Mesendoderm (in vitro differentiated cells): ENCODE results near the gene MSANTD3.

Source experiments
- DNase-seq: peaks from one replicate; pipeline ENCODE4 v3.0.0; 2013
- H2AK5ac ChIP-seq: 2 replicates; pipeline ENCODE4 v1.6.1; 2013; ENCODE audit warnings: low read length, inconsistent platforms
- H2BK120ac ChIP-seq: 2 replicates; pipeline ENCODE4 v1.6.1; 2013; ENCODE audit warnings: low read depth, mild to moderate bottlenecking, low read length, moderate library complexity, mixed read lengths
- H2BK15ac ChIP-seq: replicated peaks from 2 replicates; pipeline ENCODE4 v1.6.1; 2013; ENCODE audit warnings: low read depth, mild to moderate bottlenecking, moderate library complexity
- H2BK5ac ChIP-seq: 2 replicates; pipeline ENCODE4 v1.6.1; 2013; ENCODE audit warnings: low read length, inconsistent platforms
- H3K18ac ChIP-seq: 2 replicates; pipeline ENCODE4 v1.6.1; 2013; ENCODE audit warnings: mild to moderate bottlenecking, low read length, mixed read lengths
- H3K23ac ChIP-seq: one replicate; pipeline ENCODE4 v1.6.1; 2013; ENCODE audit warnings: low read length
- H3K27ac ChIP-seq: 2 replicates; pipeline ENCODE4 v1.5.1; 2013; ENCODE audit warnings: low read depth, mild to moderate bottlenecking, inconsistent platforms, low read length, moderate library complexity
- H3K27me3 ChIP-seq: 2 replicates; pipeline ENCODE4 v1.6.1; 2013; ENCODE audit warnings: low read length, control low read depth, mild to moderate bottlenecking, inconsistent platforms; ENCODE audit not compliant: insufficient read depth, poor library complexity
- H3K36me3 ChIP-seq: 2 replicates; pipeline ENCODE4 v1.6.1; 2013; ENCODE audit warnings: low read length, inconsistent platforms; ENCODE audit not compliant: control insufficient read depth, insufficient read depth
- H3K4ac ChIP-seq: one replicate; pipeline ENCODE4 v1.6.1; 2013; ENCODE audit warnings: low read depth, mild to moderate bottlenecking, low read length, moderate library complexity
- H3K4me1 ChIP-seq: 2 replicates; pipeline ENCODE4 v1.6.1; 2013; ENCODE audit warnings: low read depth, low read length, inconsistent platforms; ENCODE audit not compliant: control insufficient read depth
- H3K4me2 ChIP-seq: 2 replicates; pipeline ENCODE4 v1.6.1; 2013; ENCODE audit warnings: low read length
- H3K4me3 ChIP-seq: 2 replicates; pipeline ENCODE4 v1.5.1; 2013; ENCODE audit warnings: mild to moderate bottlenecking, low read length
- H3K56ac ChIP-seq: one replicate; pipeline ENCODE4 v1.6.1; 2013; ENCODE audit warnings: low read length
- H3K79me1 ChIP-seq: 2 replicates; pipeline ENCODE4 v1.6.1; 2013; ENCODE audit warnings: low read length, inconsistent platforms
- H3K79me2 ChIP-seq: 2 replicates; pipeline ENCODE4 v1.6.1; 2013; ENCODE audit warnings: mild to moderate bottlenecking, low read length; ENCODE audit not compliant: control insufficient read depth, insufficient read depth
- H3K9ac ChIP-seq: 2 replicates; pipeline ENCODE4 v1.6.1; 2013; ENCODE audit warnings: low read length, inconsistent platforms
- H4K5ac ChIP-seq: one replicate; pipeline ENCODE4 v1.6.1; 2013; ENCODE audit warnings: low read length
- H4K8ac ChIP-seq: one replicate; pipeline ENCODE4 v1.6.1; 2013; ENCODE audit warnings: low read depth, mild to moderate bottlenecking, control low read depth, low read length, moderate library complexity
- WGBS: extraction: QIAGEN DNeasy Blood & Tissue Kit; methylation state at CpG from one replicate; pipeline ENCODE4 v1.1.7; 2013; ENCODE audit warnings: low lambda C conversion rate, missing lambda C conversion rate; ENCODE audit not compliant: insufficient coverage; ENCODE audit errors: extremely low coverage; 5-methylcytosine and 5-hydroxymethylcytosine counted together

Gene MSANTD3

DNA sequence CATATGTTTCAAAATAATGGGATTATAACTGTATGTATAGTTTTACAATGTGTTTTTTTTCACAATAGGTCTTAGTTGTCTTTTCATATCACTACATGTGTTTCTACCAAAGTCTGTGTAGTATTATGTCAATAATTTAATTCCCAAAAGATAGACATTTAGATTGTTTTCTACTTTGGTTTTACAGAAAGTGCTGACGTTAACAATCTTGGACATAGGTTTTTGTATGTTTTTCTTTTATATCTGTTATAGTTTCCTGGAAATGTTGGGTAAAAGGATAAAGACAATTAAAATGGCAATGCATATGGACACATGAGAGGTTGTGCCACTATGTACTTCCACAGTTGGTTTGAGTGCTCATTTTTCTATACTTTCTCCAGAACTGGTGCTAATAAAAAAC is 61.2 kb downstream of the MSANTD3 start:
- no peak overlapping the region for H4K5ac ChIP-seq
- no peak overlapping the region for H3K4me2 ChIP-seq
- H3K4me1 ChIP-seq, result peaks cover 4% of the 10 kb centered on the region
- DNase-seq, result no peak
- no peak overlapping the region for H3K4ac ChIP-seq
- H3K23ac ChIP-seq, result no peak overlapping the region
- H2BK5ac ChIP-seq, result no peak overlapping the region
- H3K56ac ChIP-seq, result no peak overlapping the region
- H3K18ac ChIP-seq, result no peak overlapping the region
- H2AK5ac ChIP-seq, result no peak overlapping the region
- H3K79me2 ChIP-seq, result peaks cover 46% of the 10 kb centered on the region
- no peaks in the 10 kb centered on the region for H3K27me3 ChIP-seq
- no peak overlapping the region for H3K4me3 ChIP-seq
- WGBS, result no CpG with 5 or more reads among the region's 1 CpG
- H3K27ac ChIP-seq, result no peak overlapping the region
- no peak overlapping the region for H2BK120ac ChIP-seq
- no peak overlapping the region for H4K8ac ChIP-seq
- no peak overlapping the region for H3K9ac ChIP-seq
- peaks cover 9% of the 10 kb centered on the region for H3K79me1 ChIP-seq
- no peak overlapping the region for H2BK15ac ChIP-seq
- H3K36me3 ChIP-seq, result no peaks in the 10 kb centered on the region

DNA sequence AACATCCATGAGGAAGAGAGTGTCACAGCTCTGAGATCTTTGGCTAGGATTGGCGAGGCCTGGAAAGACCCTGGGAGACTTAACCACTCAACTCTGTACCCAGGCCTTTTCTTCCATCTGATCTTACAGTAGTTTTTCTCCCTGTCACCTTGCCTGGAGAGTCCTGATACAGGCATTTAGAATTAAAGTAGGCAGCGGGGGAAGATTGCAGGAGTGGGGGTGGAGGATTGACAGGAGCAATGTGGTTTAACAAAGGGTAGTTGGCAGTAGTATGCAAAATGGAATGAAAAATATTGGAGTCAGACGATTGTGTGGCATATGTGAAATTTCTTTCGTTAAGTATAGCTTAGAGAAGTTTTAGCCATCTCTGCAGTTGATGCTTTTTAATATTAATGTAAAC is 62.9 kb downstream of the MSANTD3 start:
- H3K27me3 ChIP-seq, result no peaks in the 10 kb centered on the region
- no peak overlapping the region for H4K5ac ChIP-seq
- no peak overlapping the region for H2BK120ac ChIP-seq
- no peak overlapping the region for H4K8ac ChIP-seq
- no peak overlapping the region for H3K4ac ChIP-seq
- H3K36me3 ChIP-seq, result no peaks in the 10 kb centered on the region
- peaks cover 44% of the 10 kb centered on the region for H3K79me2 ChIP-seq
- no CpG with 5 or more reads among the region's 4 CpGs for WGBS
- peaks cover 11% of the 10 kb centered on the region for H3K79me1 ChIP-seq
- no peak overlapping the region for H2BK15ac ChIP-seq
- H2AK5ac ChIP-seq, result no peak overlapping the region
- H3K4me1 ChIP-seq, result peaks cover 4% of the 10 kb centered on the region
- H3K18ac ChIP-seq, result no peak overlapping the region
- no peak for DNase-seq
- no peak overlapping the region for H3K23ac ChIP-seq
- no peak overlapping the region for H2BK5ac ChIP-seq
- H3K4me3 ChIP-seq, result no peak overlapping the region
- H3K4me2 ChIP-seq, result no peak overlapping the region
- no peak overlapping the region for H3K27ac ChIP-seq
- H3K9ac ChIP-seq, result peak overlapping the region; percentile 25
- no peak overlapping the region for H3K56ac ChIP-seq

DNA sequence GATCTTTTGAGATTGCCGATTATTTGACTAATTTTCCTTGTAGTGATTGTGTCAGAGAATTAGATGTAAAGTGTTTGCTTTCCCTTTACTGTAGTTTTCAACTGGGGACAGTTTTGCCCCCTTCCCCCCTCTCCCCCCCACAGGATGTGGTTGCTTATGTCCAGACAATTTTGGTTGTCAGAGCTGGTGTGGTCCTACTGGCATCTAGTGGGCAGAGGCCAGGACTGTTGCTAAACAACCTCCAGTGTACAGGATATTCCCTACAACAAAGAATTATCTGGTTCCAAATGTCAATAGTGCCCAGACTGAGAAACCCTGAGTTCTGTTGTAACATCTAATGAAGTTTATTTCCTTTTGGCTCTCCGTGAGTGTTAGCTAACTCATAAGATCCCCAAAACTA is 66.0 kb downstream of the MSANTD3 start:
- no peak overlapping the region for H2BK5ac ChIP-seq
- no CpG with 5 or more reads among the region's 2 CpGs for WGBS
- no peaks in the 10 kb centered on the region for H3K27me3 ChIP-seq
- no peaks in the 10 kb centered on the region for H3K36me3 ChIP-seq
- no peak overlapping the region for H3K56ac ChIP-seq
- H3K4ac ChIP-seq, result no peak overlapping the region
- H3K9ac ChIP-seq, result no peak overlapping the region
- DNase-seq, result no peak
- H3K4me1 ChIP-seq, result peaks cover 4% of the 10 kb centered on the region
- peaks cover 16% of the 10 kb centered on the region for H3K79me1 ChIP-seq
- H3K4me2 ChIP-seq, result no peak overlapping the region
- no peak overlapping the region for H2BK120ac ChIP-seq
- no peak overlapping the region for H3K23ac ChIP-seq
- H4K5ac ChIP-seq, result no peak overlapping the region
- peaks cover 44% of the 10 kb centered on the region for H3K79me2 ChIP-seq
- H4K8ac ChIP-seq, result no peak overlapping the region
- H2AK5ac ChIP-seq, result no peak overlapping the region
- no peak overlapping the region for H2BK15ac ChIP-seq
- no peak overlapping the region for H3K27ac ChIP-seq
- H3K4me3 ChIP-seq, result no peak overlapping the region
- peak overlapping the region; percentile 51 for H3K18ac ChIP-seq

DNA sequence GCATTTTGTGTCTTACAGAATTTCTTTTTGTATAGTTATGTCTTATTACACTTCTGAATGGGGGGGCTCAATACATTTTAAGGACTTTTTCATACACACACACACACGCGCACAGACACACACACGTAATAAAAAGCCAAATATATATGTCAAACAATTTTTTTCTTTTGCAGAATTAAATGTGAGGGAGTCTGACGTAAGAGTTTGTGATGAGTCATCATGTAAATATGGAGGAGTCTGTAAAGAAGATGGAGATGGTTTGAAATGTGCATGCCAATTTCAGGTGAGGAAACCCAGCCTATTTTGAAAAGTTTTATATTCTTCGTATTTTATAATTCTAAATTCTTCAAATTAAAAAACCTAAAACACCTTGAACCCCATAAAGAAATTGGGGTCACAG is 71.6 kb downstream of the MSANTD3 start:
- no peak overlapping the region for H3K56ac ChIP-seq
- H4K8ac ChIP-seq, result no peak overlapping the region
- no peak overlapping the region for H4K5ac ChIP-seq
- H3K4ac ChIP-seq, result no peak overlapping the region
- H3K27me3 ChIP-seq, result no peaks in the 10 kb centered on the region
- no peak overlapping the region for H2BK120ac ChIP-seq
- no CpG with 5 or more reads among the region's 5 CpGs for WGBS
- H2AK5ac ChIP-seq, result no peak overlapping the region
- no peak overlapping the region for H3K23ac ChIP-seq
- H3K9ac ChIP-seq, result no peak overlapping the region
- H2BK5ac ChIP-seq, result no peak overlapping the region
- no peaks in the 10 kb centered on the region for H3K4me1 ChIP-seq
- H3K4me2 ChIP-seq, result no peak overlapping the region
- H3K18ac ChIP-seq, result no peak overlapping the region
- no peak overlapping the region for H3K27ac ChIP-seq
- H3K4me3 ChIP-seq, result no peak overlapping the region
- H3K36me3 ChIP-seq, result no peaks in the 10 kb centered on the region
- no peak for DNase-seq
- H2BK15ac ChIP-seq, result no peak overlapping the region
- peaks cover 21% of the 10 kb centered on the region for H3K79me2 ChIP-seq
- H3K79me1 ChIP-seq, result peaks cover 12% of the 10 kb centered on the region

DNA sequence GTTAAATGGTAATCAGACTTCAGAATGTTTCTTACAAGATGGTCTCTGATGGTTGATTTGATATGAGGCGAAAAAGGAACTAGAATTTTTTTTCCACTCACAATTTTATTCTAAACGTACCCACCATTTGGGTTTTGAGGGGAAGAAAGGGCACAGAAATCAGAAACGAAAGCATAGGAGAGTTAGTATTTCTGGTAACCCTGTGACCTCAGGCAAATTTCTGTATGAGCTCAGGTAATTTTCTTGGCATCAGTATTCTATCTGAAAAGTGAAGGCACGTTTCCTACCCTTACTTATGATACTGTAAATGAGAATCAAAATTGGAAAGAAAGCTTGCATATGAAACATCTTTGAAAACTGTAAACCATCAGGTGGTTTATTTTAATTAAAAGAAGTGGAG is 72.5 kb downstream of the MSANTD3 start:
- no peak overlapping the region for H2BK15ac ChIP-seq
- H2BK120ac ChIP-seq, result no peak overlapping the region
- H3K4me1 ChIP-seq, result no peaks in the 10 kb centered on the region
- peaks cover 11% of the 10 kb centered on the region for H3K79me1 ChIP-seq
- H3K23ac ChIP-seq, result no peak overlapping the region
- no peak overlapping the region for H2AK5ac ChIP-seq
- no peak overlapping the region for H3K4ac ChIP-seq
- DNase-seq, result no peak
- H3K27me3 ChIP-seq, result no peaks in the 10 kb centered on the region
- H3K4me2 ChIP-seq, result no peak overlapping the region
- H3K9ac ChIP-seq, result no peak overlapping the region
- peaks cover 20% of the 10 kb centered on the region for H3K79me2 ChIP-seq
- no peaks in the 10 kb centered on the region for H3K36me3 ChIP-seq
- H2BK5ac ChIP-seq, result no peak overlapping the region
- H4K5ac ChIP-seq, result no peak overlapping the region
- no peak overlapping the region for H3K56ac ChIP-seq
- H3K4me3 ChIP-seq, result no peak overlapping the region
- H3K27ac ChIP-seq, result no peak overlapping the region
- no peak overlapping the region for H4K8ac ChIP-seq
- WGBS, result no CpG with 5 or more reads among the region's 4 CpGs
- H3K18ac ChIP-seq, result no peak overlapping the region

DNA sequence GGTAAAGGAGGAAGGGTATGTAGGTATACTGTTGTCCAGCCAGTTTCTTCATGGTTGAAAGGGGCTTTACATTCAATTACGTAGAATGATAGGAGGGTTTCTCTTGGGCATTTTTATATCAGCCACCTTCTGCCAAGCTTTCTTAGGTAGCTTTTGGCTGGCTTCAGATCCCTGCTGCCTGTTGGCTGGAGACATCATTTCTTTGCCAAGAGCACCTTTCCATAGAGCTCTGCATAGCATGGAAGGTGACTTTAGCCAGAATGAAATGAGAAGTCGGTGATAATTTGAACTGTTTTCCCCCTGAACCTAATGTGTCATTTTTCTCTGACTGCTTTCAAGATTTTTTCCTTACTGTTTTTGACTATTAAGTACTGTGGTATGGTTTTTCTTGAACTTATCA is 72.9 kb downstream of the MSANTD3 start:
- H3K36me3 ChIP-seq, result no peaks in the 10 kb centered on the region
- no CpG with 5 or more reads among the region's 2 CpGs for WGBS
- no peak overlapping the region for H4K8ac ChIP-seq
- H3K79me2 ChIP-seq, result peaks cover 17% of the 10 kb centered on the region
- H3K4me3 ChIP-seq, result no peak overlapping the region
- no peak overlapping the region for H3K4ac ChIP-seq
- H3K56ac ChIP-seq, result no peak overlapping the region
- H3K4me2 ChIP-seq, result no peak overlapping the region
- H3K4me1 ChIP-seq, result no peaks in the 10 kb centered on the region
- no peak overlapping the region for H3K27ac ChIP-seq
- H2BK120ac ChIP-seq, result no peak overlapping the region
- H3K23ac ChIP-seq, result no peak overlapping the region
- H4K5ac ChIP-seq, result no peak overlapping the region
- H2BK15ac ChIP-seq, result no peak overlapping the region
- no peak overlapping the region for H2BK5ac ChIP-seq
- H2AK5ac ChIP-seq, result no peak overlapping the region
- H3K9ac ChIP-seq, result no peak overlapping the region
- no peak for DNase-seq
- peaks cover 10% of the 10 kb centered on the region for H3K79me1 ChIP-seq
- H3K18ac ChIP-seq, result no peak overlapping the region
- no peaks in the 10 kb centered on the region for H3K27me3 ChIP-seq
